Glomerular visceral epithelial cell (primary cell): Measurements from ENCODE around the gene RAB3C.
A peak's percentile ranks its signal among the peaks of the same experiment; 100 is the strongest.

Experiments
- DNase-seq: peaks from one replicate; pipeline ENCODE4 v3.0.0-alpha.2; 2016; ENCODE audit errors: extremely low spot score

The RAB3C gene

GRCh38 chr5:58885260-58885659 is 302.4 kb downstream of the RAB3C start:
- DNase-seq = no peak

GRCh38 chr5:58886315-58887207 is 303.7 kb downstream of the RAB3C start:
- DNase-seq = peak; percentile 93

- DNase-seq = no peak
These were observed 304.4 kb downstream of the RAB3C start for GRCh38 chr5:58887311-58887710.

- DNase-seq = no peak
These were observed 305.0 kb downstream of the RAB3C start for GRCh38 chr5:58887721-58888409.

GRCh38 chr5:58890265-58890664 is 307.4 kb downstream of the RAB3C start:
- DNase-seq = no peak

- no peak for DNase-seq
These were observed 307.8 kb downstream of the RAB3C start for GRCh38 chr5:58890701-58891085.

- peak; percentile 95 for DNase-seq
These were observed 308.5 kb downstream of the RAB3C start for GRCh38 chr5:58891086-58891970.

- DNase-seq = no peak
These were observed 309.1 kb downstream of the RAB3C start for GRCh38 chr5:58891971-58892343.

- DNase-seq = no peak
These were observed 310.7 kb downstream of the RAB3C start for GRCh38 chr5:58893551-58893950.

- no peak for DNase-seq
These were observed 315.1 kb downstream of the RAB3C start for GRCh38 chr5:58898006-58898405.

GRCh38 chr5:58898538-58898937 is 315.7 kb downstream of the RAB3C start:
- no peak for DNase-seq

GRCh38 chr5:58901271-58901670 is 318.4 kb downstream of the RAB3C start:
- DNase-seq = no peak

- DNase-seq = no peak
These were observed 319.4 kb downstream of the RAB3C start for GRCh38 chr5:58902305-58902704.

- DNase-seq = no peak
These were observed 319.9 kb downstream of the RAB3C start for GRCh38 chr5:58902765-58903164.

GRCh38 chr5:58904737-58905136 is 321.9 kb downstream of the RAB3C start:
- DNase-seq = no peak

- DNase-seq = no peak
These were observed 323.1 kb downstream of the RAB3C start for GRCh38 chr5:58905944-58906343.
